CD8-positive, alpha-beta memory T cell (primary cell): ENCODE measurements around the gene ZNF221. TPM values are rescaled to one million over a fixed set of nuclear protein-coding genes. Genes with fewer than 3 reads are reported as not detected.

ENCODE experiments used
- CTCF ChIA-PET: fragments of 350-600 bp; sonication (Branson Sonifier 250); formaldehyde crosslinking; loops from one replicate; lab custom pipeline; 2021; ENCODE audit warnings: antibody characterized with exemption; lab: Charles Lee
- POLR2A ChIA-PET: fragments of 350-600 bp; sonication (Branson Sonifier 250); formaldehyde crosslinking; loops from one replicate; lab custom pipeline; 2021; ENCODE audit warnings: antibody characterized with exemption; lab: Charles Lee
- DNase-seq, 5 donors: peaks; one replicate each; pipeline versions ENCODE4 v3.0.0 to v3.0.0-alpha.2; 2020 to 2022; ENCODE audit warnings: mixed read lengths in 1 of 5
- H3K27ac ChIP-seq: one replicate; pipeline ENCODE4 v1.7.0; 2013; ENCODE audit warnings: low read depth, mild to moderate bottlenecking, low read length, moderate library complexity
- H3K27me3 ChIP-seq: 2 replicates; pipeline ENCODE4 v1.7.0; 2013; ENCODE audit warnings: low read length, mild to moderate bottlenecking; ENCODE audit not compliant: insufficient read depth, poor library complexity, severe bottlenecking
- H3K36me3 ChIP-seq: 2 replicates; pipeline ENCODE4 v1.7.0; 2013; ENCODE audit warnings: mild to moderate bottlenecking, low read length, moderate library complexity; ENCODE audit not compliant: insufficient read depth
- H3K4me1 ChIP-seq: 2 replicates; pipeline ENCODE4 v1.7.0; 2013; ENCODE audit warnings: mild to moderate bottlenecking, low read length, moderate library complexity; ENCODE audit not compliant: insufficient read depth
- H3K4me3 ChIP-seq: 2 replicates; pipeline ENCODE4 v1.7.0; 2013; ENCODE audit warnings: mild to moderate bottlenecking, low read length
- H3K9me3 ChIP-seq: 2 replicates; pipeline ENCODE4 v1.7.0; 2013; ENCODE audit warnings: mild to moderate bottlenecking, low read length
- H3K27ac Mint-ChIP-seq, 8 donors: one replicate each; pipeline ENCODE4 v1.8.0; 2020 to 2021; ENCODE audit warnings: mixed read lengths in 8 of 8, mild to moderate bottlenecking in 6 of 8, inconsistent platforms in 3 of 8, moderate library complexity in 3 of 8
- H3K27me3 Mint-ChIP-seq, 2 donors: one replicate each; pipeline ENCODE4 v1.8.0; 2020 to 2021; ENCODE audit warnings: mixed read lengths in 2 of 2, mild to moderate bottlenecking in 1 of 2, moderate library complexity in 1 of 2
- H3K36me3 Mint-ChIP-seq, 3 donors: one replicate each; pipeline ENCODE4 v1.8.0; 2020 to 2021; ENCODE audit warnings: mixed read lengths in 3 of 3, inconsistent platforms in 1 of 3, mild to moderate bottlenecking in 1 of 3
- H3K4me1 Mint-ChIP-seq, 3 donors: one replicate each; pipeline ENCODE4 v1.8.0; 2020 to 2021; ENCODE audit warnings: mixed read lengths in 3 of 3, inconsistent platforms in 1 of 3, mild to moderate bottlenecking in 1 of 3
- H3K4me3 Mint-ChIP-seq, 7 donors: one replicate each; pipeline ENCODE4 v1.8.0; 2020 to 2021; ENCODE audit warnings: mixed read lengths in 7 of 7, mild to moderate bottlenecking in 6 of 7, moderate library complexity in 4 of 7, inconsistent platforms in 2 of 7
- H3K9me3 Mint-ChIP-seq, 5 donors: one replicate each; pipeline ENCODE4 v1.8.0; 2020 to 2022; ENCODE audit warnings: mixed read lengths in 5 of 5, mild to moderate bottlenecking in 3 of 5, moderate library complexity in 2 of 5, inconsistent platforms in 1 of 5
- polyA plus RNA-seq: library from polyadenylated mRNA; unstranded; fragments of 300-500 nt; fragmentation: Illumina TruSeq; gene quantifications from one replicate; pipeline ENCODE4 v1.2.3, GENCODE V29; 2021
- total RNA-seq, 2 experiments: library from RNA; stranded (reverse); gene quantifications; one replicate each; pipeline ENCODE4 v1.2.3, GENCODE V29; 2021

Gene ZNF221
- total and polyA plus RNA-seq, 3 experiments from 2014 or later: 1.7 to 3.3 (median 1.8) TPM

DNA sequence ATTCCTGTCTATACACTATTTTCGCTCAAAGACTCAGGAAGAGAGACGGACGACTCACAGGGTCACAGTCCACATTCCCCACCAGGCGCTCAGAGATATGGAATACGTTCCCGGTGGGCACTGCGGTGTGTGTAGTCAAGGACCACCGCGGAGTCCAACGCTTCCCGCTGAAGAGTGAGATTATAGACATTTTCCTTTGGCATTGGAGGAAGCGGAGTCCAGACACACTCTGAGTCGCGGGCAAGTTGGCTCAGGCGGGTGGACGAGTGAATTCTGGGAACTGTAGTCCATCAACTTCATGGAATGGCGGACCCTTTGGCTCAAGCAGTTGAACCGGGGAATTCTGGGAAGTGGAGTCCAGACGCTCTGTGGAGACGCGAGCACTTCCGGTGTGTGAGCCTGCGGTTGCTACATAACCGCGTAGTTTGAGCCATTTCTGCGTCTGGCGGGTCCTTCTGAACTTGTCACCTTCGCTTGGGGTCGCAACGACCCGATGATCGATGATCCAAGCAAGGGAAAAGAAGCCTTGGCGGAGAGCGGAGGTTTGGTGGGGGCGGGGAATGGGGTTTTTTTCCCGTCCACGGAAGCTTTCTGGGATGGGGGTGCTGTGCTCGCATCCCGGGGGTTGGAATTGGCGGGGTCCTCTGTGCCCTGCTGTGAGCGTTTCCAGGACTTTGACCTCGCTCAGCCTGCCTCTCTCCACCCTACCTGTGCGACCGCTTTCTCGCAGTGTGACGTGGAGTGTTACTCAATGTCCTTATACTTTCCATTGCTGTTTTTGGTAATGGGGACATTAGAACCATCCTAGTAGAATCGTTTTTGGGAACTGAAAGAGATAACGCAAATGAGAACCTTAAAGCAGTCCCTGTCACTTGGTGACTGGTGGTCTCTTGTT is 51.8 kb downstream of the ZNF221 start, which contains the start of gene ZNF230:
TSS of gene ZNF230 (plus strand) at position 392 of the 895 bp plus-strand sequence. CDS start 4,122 bp downstream, outside the sequence.
- Mint-ChIP-seq H3K4me1 (peaks cover 19 to 24% (median 23%) of the 10 kb centered on the region in 3 donors), H3K27ac (peak within 1 kb of the TSS; percentile 88 to 99 (median 98)), H3K9me3 (peaks cover 30 to 40% (median 31%) of the 10 kb centered on the region in 5 donors), H3K27me3 (no peaks in the 10 kb centered on the region), H3K4me3 (peak within 1 kb of the TSS; percentile 98 to 100 (median 99)), H3K36me3 (peaks cover 23 to 42% (median 37%) of the 10 kb centered on the region in 3 donors)
- Histone ChIP-seq H3K4me1 (peaks cover 17% of the 10 kb centered on the region), H3K4me3 (peak within 1 kb of the TSS; percentile 85), H3K27me3 (no peaks in the 10 kb centered on the region), H3K36me3 (peaks cover 14% of the 10 kb centered on the region), H3K9me3 (peaks cover 10% of the 10 kb centered on the region), H3K27ac (peak within 1 kb of the TSS; percentile 69)
- DNase-seq: peak; percentile 72 to 90 (median 81)
- ChIA-PET CTCF (interaction anchor here (0.6 kb wide), 1 partner anchor 550 kb away, joined by 3 read pairs; no protein-coding TSS in a partner anchor), POLR2A (interaction anchor here (1.1 to 1.5 kb wide), 2 partner anchors 23 to 203 kb away, joined by 3 read pairs; no protein-coding TSS in a partner anchor)

- no peaks in the 10 kb centered on the region for H3K27me3 Mint-ChIP-seq
- peaks cover 27 to 42% (median 40%) of the 10 kb centered on the region in 3 donors for H3K36me3 Mint-ChIP-seq
- POLR2A ChIA-PET: interaction anchor here (1.1 to 1.5 kb wide), 2 partner anchors 22 to 203 kb away, joined by 3 read pairs; no protein-coding TSS in a partner anchor
- DNase-seq: peak in 1 of 5 donors; percentile 14
- Histone ChIP-seq H3K27me3 (no peaks in the 10 kb centered on the region), H3K36me3 (peaks cover 21% of the 10 kb centered on the region), H3K4me3 (peak overlapping the region; percentile 85), H3K9me3 (peaks cover 12% of the 10 kb centered on the region), H3K4me1 (peaks cover 17% of the 10 kb centered on the region), H3K27ac (peak overlapping the region; percentile 69)
- peaks cover 19 to 24% (median 23%) of the 10 kb centered on the region in 3 donors for H3K4me1 Mint-ChIP-seq
- H3K9me3 Mint-ChIP-seq: peaks cover 29 to 40% (median 31%) of the 10 kb centered on the region in 5 donors
- peak overlapping the region; percentile 98 to 100 (median 99) for H3K4me3 Mint-ChIP-seq
- CTCF ChIA-PET: interaction anchor here (0.6 kb wide), 1 partner anchor 549 kb away, joined by 3 read pairs; no protein-coding TSS in a partner anchor
- H3K27ac Mint-ChIP-seq: peak overlapping the region; percentile 88 to 99 (median 98)
Measured at GRCh38 chr19:44003461-44004009, 52.5 kb downstream of the ZNF221 start.

DNA sequence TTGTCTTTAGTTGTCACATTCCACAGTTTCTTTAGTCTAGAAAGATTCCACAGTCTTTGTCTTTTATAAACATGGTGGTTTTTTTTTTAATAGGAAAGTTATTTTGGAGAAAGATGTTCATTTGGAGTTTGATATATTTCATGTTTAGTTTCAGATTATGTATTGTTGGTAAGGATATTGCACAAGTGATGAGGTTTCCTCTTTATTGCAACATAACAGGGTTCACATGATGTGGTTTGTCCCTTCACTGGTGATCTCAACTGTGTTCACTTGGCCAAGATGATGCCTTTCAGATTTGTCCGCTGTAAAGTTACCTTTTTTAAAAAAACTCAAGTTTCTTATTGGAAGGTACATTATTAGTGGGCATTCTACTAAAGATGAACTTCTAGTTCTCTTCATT is 54.9 kb downstream of the ZNF221 start:
- Histone ChIP-seq H3K9me3 (peaks cover 32% of the 10 kb centered on the region), H3K4me3 (no peak overlapping the region), H3K36me3 (peaks cover 43% of the 10 kb centered on the region), H3K4me1 (peaks cover 17% of the 10 kb centered on the region), H3K27me3 (no peaks in the 10 kb centered on the region), H3K27ac (no peak overlapping the region)
- peaks cover 41 to 55% (median 52%) of the 10 kb centered on the region in 5 donors for H3K9me3 Mint-ChIP-seq
- DNase-seq: no peak
- CTCF ChIA-PET: no interaction called here
- H3K27ac Mint-ChIP-seq: no peak overlapping the region
- no peaks in the 10 kb centered on the region for H3K27me3 Mint-ChIP-seq
- POLR2A ChIA-PET: no interaction called here
- H3K36me3 Mint-ChIP-seq: peaks cover 48 to 64% (median 63%) of the 10 kb centered on the region in 3 donors
- H3K4me3 Mint-ChIP-seq: peak overlapping the region in 1 of 7 donors; percentile 49
- H3K4me1 Mint-ChIP-seq: peaks cover 19 to 24% (median 23%) of the 10 kb centered on the region in 3 donors

DNA sequence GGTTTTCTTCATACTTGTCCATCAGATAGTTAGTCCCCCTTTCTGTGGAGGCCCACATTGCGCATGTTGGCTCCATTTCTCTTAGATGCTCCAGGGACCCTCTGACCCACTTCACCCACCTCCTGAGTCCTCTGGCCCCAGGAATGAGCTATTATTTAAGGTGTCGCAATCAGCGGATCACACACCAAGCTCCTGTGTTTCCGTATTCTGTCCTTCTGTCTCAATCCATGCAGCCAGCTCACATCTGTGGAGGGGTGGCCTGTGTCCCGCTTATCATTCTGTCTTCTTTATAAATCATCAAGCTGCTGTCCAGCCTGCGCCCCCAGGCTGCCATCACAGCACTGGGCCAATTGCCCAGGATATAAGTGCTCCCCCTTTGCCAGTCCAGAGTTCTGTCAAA is 56.4 kb downstream of the ZNF221 start:
- CTCF ChIA-PET: no interaction called here
- H3K4me1 Mint-ChIP-seq: peaks cover 12 to 17% (median 16%) of the 10 kb centered on the region in 3 donors
- Histone ChIP-seq H3K4me3 (no peak overlapping the region), H3K36me3 (peaks cover 52% of the 10 kb centered on the region), H3K9me3 (peaks cover 45% of the 10 kb centered on the region), H3K27ac (no peak overlapping the region), H3K4me1 (peaks cover 11% of the 10 kb centered on the region), H3K27me3 (no peaks in the 10 kb centered on the region)
- POLR2A ChIA-PET: no interaction called here
- peaks cover 53 to 65% (median 63%) of the 10 kb centered on the region in 5 donors for H3K9me3 Mint-ChIP-seq
- peaks cover 53 to 75% (median 72%) of the 10 kb centered on the region in 3 donors for H3K36me3 Mint-ChIP-seq
- no peaks in the 10 kb centered on the region for H3K27me3 Mint-ChIP-seq
- H3K27ac Mint-ChIP-seq: no peak overlapping the region
- peak overlapping the region in 2 of 7 donors; percentile 13 to 70 for H3K4me3 Mint-ChIP-seq
- no peak for DNase-seq

- Mint-ChIP-seq H3K36me3 (peaks cover 54 to 86% (median 74%) of the 10 kb centered on the region in 3 donors), H3K9me3 (peaks cover 75 to 93% (median 87%) of the 10 kb centered on the region in 5 donors), H3K27ac (no peak overlapping the region), H3K27me3 (no peaks in the 10 kb centered on the region), H3K4me1 (peaks cover 0 to 3% (median 0%) of the 10 kb centered on the region in 3 donors), H3K4me3 (no peak overlapping the region)
- peaks cover 45% of the 10 kb centered on the region for H3K9me3 ChIP-seq
- CTCF ChIA-PET: no interaction called here
- DNase-seq: no peak
- no peak overlapping the region for H3K27ac ChIP-seq
- H3K36me3 ChIP-seq: peaks cover 52% of the 10 kb centered on the region
- H3K4me1 ChIP-seq: no peaks in the 10 kb centered on the region
- no peaks in the 10 kb centered on the region for H3K27me3 ChIP-seq
- H3K4me3 ChIP-seq: peak overlapping the region; percentile 0
- POLR2A ChIA-PET: no interaction called here
Measured at GRCh38 chr19:44010468-44010867, 59.4 kb downstream of the ZNF221 start.

Other genes starting within 250 kb of the ZNF221 start
- gene IRGC, start 235.2 kb upstream of the ZNF221 start, total RNA-seq: not detected
- not detected for gene IRGC, start 235.2 kb upstream of the ZNF221 start, polyA plus RNA-seq
- gene SMG9, start 196.3 kb upstream of the ZNF221 start, total RNA-seq: 10 to 100 TPM; 85.8 to 91.3 TPM
- 11.0 TPM for gene SMG9, start 196.3 kb upstream of the ZNF221 start, polyA plus RNA-seq
- 10 to 100 TPM; 93.8 to 97.6 TPM for gene KCNN4, start 170.3 kb upstream of the ZNF221 start, total RNA-seq
- gene KCNN4, start 170.3 kb upstream of the ZNF221 start, polyA plus RNA-seq: 8.3 TPM
- under 1 TPM; 0.68 to 0.80 TPM for gene LYPD5, start 148.8 kb upstream of the ZNF221 start, total RNA-seq
- not detected for gene LYPD5, start 148.8 kb upstream of the ZNF221 start, polyA plus RNA-seq
- 1 to 10 TPM; 5.8 to 6.3 TPM for gene ZNF283, start 123.9 kb upstream of the ZNF221 start, total RNA-seq
- gene ZNF283, start 123.9 kb upstream of the ZNF221 start, polyA plus RNA-seq: 2.7 TPM
- 1 to 10 TPM in 1 of 2 experiments, under 1 TPM in 1; 0.83 to 1.4 TPM for gene ZNF404, start 67.3 kb upstream of the ZNF221 start, total RNA-seq
- gene ZNF404, start 67.3 kb upstream of the ZNF221 start, polyA plus RNA-seq: 3.5 TPM
- gene ZNF45, start 15.9 kb upstream of the ZNF221 start, total RNA-seq: 10 to 100 TPM; 10.0 to 11.7 TPM
- 15.0 TPM for gene ZNF45, start 15.9 kb upstream of the ZNF221 start, polyA plus RNA-seq
- gene ZNF155, start 33.0 kb downstream of the ZNF221 start, total RNA-seq: 1 to 10 TPM; 5.0 to 5.4 TPM
- gene ZNF155, start 33.0 kb downstream of the ZNF221 start, polyA plus RNA-seq: 5.8 TPM
- gene ZNF230, start 51.7 kb downstream of the ZNF221 start, total RNA-seq: 1 to 10 TPM; 3.9 to 4.9 TPM
- 3.4 TPM for gene ZNF230, start 51.7 kb downstream of the ZNF221 start, polyA plus RNA-seq
- gene ZNF222, start 74.2 kb downstream of the ZNF221 start, total RNA-seq: 1 to 10 TPM; 2.5 to 3.3 TPM
- 3.2 TPM for gene ZNF222, start 74.2 kb downstream of the ZNF221 start, polyA plus RNA-seq
- 1 to 10 TPM; 1.3 to 1.9 TPM for gene ZNF223, start 100.8 kb downstream of the ZNF221 start, total RNA-seq
- 2.7 TPM for gene ZNF223, start 100.8 kb downstream of the ZNF221 start, polyA plus RNA-seq
- 1 to 10 TPM; 2.4 to 2.7 TPM for gene ZNF284, start 120.9 kb downstream of the ZNF221 start, total RNA-seq
- 0.91 TPM for gene ZNF284, start 120.9 kb downstream of the ZNF221 start, polyA plus RNA-seq
- gene ZNF224, start 143.1 kb downstream of the ZNF221 start, total RNA-seq: 10 to 100 TPM; 19.6 to 20.6 TPM
- gene ZNF224, start 143.1 kb downstream of the ZNF221 start, polyA plus RNA-seq: 11.9 TPM
- gene ZNF225, start 162.2 kb downstream of the ZNF221 start, total RNA-seq: 1 to 10 TPM; 3.3 to 3.5 TPM
- gene ZNF225, start 162.2 kb downstream of the ZNF221 start, polyA plus RNA-seq: 3.6 TPM
- 1 to 10 TPM; 9.4 to 9.5 TPM for gene ZNF234, start 190.3 kb downstream of the ZNF221 start, total RNA-seq
- 5.2 TPM for gene ZNF234, start 190.3 kb downstream of the ZNF221 start, polyA plus RNA-seq
- 1 to 10 TPM; 8.6 to 9.4 TPM for gene ZNF226, start 213.9 kb downstream of the ZNF221 start, total RNA-seq
- 24.8 TPM for gene ZNF226, start 213.9 kb downstream of the ZNF221 start, polyA plus RNA-seq